ENCODE measurements around the gene CNOT4.
"Not testable (repeated sequence)": the region's sequence is repeated elsewhere in the genome, so short reads cannot be mapped to it uniquely, and the experiment has no call there.

The CNOT4 gene

GRCh38 chr7:135362871-135363270 lies 147.0 kb downstream of the CNOT4 start:
- DNase-seq (ENCODE audit: low read depth): no peak

DNA sequence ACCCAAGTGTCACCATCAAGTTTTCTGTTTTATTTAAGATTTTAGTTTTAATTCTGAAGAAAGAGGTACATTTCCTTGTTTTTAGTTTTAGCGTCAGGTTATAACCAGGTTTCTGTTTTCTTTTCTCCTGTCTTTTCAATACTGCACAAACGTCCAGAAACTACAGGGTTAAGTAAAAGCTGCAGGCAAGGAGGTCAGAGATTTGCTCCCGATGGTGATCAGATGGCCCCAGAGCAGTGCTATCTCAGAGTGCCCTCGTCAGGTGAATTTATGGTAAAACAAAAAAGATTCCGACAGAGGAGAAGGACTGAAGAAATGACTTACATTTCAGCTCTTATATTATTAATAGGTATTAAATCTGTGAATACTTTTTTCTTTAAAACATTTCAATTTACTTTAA lies 148.1 kb downstream of the CNOT4 start:
- DNase-seq (ENCODE audit: low read depth): no peak

- no peak for DNase-seq (ENCODE audit: low read depth)
Observed at GRCh38 chr7:135359615-135360014, 150.3 kb downstream of the CNOT4 start.

GRCh38 chr7:135355377-135356048 lies 154.4 kb downstream of the CNOT4 start:
- no peak for DNase-seq (ENCODE audit: low read depth)

- DNase-seq (ENCODE audit: low read depth): no peak
Observed at GRCh38 chr7:135353832-135354231, 156.1 kb downstream of the CNOT4 start.

- DNase-seq (ENCODE audit: low read depth): no peak
Observed at GRCh38 chr7:135352285-135352684, 157.6 kb downstream of the CNOT4 start.

GRCh38 chr7:135351070-135351469 lies 158.8 kb downstream of the CNOT4 start:
- DNase-seq (ENCODE audit: low read depth): not testable (repeated sequence)

DNA sequence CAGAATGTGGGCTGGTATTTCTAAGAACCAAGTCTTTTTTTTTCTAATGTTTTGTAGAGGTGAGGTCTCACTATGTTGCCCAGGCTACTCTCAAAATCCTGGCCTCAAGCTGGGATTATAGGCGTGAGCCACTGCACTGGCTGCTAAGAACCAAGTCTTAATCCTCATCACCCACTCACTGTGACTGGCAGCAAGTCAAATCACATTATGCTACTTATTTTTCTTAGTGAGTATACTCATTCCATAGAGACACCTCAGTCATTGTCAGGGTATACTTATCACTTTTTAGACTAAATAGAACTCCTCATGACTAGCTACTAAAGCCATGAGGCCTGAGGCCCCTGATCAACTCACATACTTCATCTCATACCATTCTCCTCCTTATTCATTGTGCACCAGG lies 160.2 kb downstream of the CNOT4 start:
- DNase-seq (ENCODE audit: low read depth): no peak

DNA sequence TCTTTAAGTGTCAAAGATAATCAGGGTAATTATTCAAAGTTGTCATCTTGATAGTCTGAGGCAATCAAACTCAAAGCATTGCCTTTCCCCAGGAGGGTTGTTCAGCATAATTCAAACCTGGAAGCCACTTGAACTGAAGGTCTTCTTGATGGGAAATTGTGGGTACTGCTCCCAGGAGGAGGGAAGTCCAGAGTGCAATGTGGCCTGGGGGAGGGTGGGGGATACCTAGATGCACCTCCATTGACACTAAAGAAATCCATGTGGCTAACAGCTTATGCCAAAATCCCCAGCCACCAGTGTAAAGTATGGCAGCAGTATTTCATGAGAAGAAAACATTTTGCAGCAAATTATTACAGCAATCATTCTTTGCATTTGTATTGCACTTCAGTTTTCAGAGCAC lies 161.4 kb downstream of the CNOT4 start:
- DNase-seq (ENCODE audit: low read depth): no peak

- DNase-seq (ENCODE audit: low read depth): no peak
Observed at GRCh38 chr7:135343361-135343760, 166.5 kb downstream of the CNOT4 start.

DNA sequence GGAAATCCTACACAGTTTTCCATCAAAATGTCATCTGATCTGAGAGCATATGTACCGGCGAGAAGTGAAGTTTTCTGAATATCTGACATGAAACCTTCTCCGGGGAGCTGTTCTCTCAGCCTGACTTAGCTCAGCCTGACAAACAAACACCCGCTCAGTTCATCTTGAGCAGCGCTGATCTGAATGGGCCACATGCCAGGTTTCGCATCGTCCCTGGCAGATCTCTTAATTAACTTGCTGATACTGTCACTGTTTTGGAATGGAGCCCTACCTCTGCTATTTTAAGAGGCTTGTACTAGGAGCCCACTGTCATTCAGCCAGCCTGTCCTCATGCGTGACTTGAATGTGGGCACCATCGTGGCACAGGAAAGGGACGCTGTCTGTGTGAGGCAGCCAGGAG lies 167.0 kb downstream of the CNOT4 start:
- no peak for DNase-seq (ENCODE audit: low read depth)

- no peak for DNase-seq (ENCODE audit: low read depth)
Observed at GRCh38 chr7:135341049-135341448, 168.9 kb downstream of the CNOT4 start.

DNA sequence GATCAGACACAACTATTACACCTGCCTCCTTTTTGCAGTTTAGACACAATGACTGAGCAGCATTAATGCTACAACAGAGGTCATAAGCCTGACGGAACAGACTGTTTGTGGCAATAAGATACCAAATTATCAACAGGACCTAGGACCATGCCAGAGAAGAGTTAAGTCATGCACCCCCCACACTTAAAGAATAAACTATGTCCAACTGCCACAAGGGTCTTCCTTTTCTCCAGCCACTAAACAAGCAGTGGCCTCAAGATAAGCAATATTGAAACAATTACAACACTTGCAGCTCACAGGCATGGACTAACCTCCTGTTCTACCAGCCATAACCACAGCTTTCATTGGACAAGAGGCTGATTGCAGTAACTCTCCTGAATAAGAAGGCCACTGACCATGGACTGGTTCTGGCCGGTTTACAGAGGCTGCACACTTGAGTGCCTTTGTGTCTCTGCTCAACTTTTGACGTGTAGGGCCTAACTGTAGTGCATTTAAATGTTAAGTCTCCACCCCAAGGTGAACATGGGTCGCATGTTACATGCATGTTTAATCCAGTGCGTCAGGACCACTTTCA lies 171.8 kb downstream of the CNOT4 start:
- peak; percentile 48 for DNase-seq (ENCODE audit: low read depth)

DNA sequence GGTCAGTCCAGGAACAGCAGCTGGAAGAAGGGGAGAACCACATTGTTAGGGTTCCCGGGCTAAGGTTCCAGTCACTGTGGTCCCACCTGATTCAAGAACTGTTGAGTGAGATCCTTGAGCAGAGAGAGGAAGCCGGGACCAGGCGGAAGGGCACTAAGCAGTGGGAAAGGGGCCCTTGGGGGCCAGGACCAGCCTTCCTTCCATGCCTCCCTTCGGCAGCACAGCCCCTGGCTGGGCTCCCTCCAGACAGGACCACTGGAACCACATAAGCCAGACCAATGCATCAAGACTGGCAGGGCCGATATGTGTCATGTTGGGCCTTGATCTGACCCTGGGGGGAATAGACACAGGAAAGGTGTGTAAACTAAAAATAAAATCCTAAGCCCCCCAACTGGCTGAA lies 172.4 kb downstream of the CNOT4 start:
- DNase-seq (ENCODE audit: low read depth): no peak

DNA sequence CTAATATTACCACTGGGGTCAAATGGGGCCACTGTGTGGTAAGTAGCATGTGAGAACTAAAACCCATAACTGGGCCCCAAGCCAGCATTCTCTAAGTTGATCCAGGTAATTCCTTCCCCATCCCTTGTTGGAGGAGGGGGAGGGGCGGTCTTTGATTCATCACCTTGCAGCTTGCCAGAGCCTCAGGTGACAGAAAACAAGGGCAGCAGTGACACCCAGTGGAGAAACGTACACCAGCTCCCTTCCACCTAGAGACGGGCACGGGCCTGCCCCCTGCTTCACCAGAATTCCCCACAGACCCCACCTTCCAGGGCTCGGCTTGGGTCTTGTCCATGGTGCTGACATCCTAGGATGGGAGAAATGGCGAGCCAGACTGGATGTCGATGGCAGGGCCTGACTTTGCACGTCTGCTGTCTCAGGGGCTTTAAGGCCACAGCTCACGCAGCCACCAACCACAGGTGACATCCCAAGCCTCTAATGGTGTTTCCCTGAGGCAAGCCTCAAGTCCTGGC lies 174.2 kb downstream of the CNOT4 start:
- DNase-seq (ENCODE audit: low read depth): no peak

GRCh38 chr7:135334830-135335543 lies 174.9 kb downstream of the CNOT4 start:
- DNase-seq (ENCODE audit: low read depth): no peak

DNA sequence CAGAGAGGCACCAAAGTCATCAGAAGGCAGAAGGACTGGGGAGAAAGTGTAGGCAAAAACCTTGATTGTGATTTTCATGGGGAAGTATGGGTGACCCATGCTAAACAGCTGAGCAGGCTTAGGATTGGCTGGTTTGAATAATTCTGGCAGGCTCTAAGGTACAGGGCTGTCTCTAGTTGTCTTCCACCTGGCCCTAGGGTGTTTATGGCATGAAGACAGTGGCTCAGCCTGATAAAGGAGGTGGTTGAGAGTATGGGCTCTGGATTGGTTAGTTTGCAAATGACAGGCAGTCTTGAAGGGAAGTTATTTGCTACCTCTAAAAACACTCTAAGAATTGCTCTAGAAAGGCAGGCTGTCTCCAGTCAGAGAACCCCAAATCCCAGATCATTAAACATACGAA lies 176.0 kb downstream of the CNOT4 start:
- no peak for DNase-seq (ENCODE audit: low read depth)

- no peak for DNase-seq (ENCODE audit: low read depth)
Observed at GRCh38 chr7:135333200-135333599, 176.7 kb downstream of the CNOT4 start.

DNA sequence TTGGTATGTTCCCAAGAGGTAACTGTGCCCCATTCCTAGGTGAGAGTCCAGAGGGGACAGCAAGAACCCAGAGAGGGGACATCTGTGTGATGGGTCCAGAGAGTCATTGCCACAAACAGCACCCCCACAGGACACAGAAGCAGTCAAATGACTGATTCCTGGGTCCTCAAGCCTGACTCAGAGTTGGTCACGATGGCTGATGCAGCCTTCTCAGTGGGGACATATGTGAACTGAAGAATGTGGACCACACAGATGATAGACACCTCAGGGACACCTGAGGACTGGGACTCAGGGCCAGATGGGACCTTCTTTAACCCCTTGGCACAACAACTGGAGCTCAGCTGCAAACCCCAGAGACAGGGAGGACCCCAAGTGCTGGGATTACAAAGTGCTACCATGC lies 179.8 kb downstream of the CNOT4 start:
- no peak for DNase-seq (ENCODE audit: low read depth)

GRCh38 chr7:135328526-135328925 lies 181.4 kb downstream of the CNOT4 start:
- DNase-seq (ENCODE audit: low read depth): no peak

DNA sequence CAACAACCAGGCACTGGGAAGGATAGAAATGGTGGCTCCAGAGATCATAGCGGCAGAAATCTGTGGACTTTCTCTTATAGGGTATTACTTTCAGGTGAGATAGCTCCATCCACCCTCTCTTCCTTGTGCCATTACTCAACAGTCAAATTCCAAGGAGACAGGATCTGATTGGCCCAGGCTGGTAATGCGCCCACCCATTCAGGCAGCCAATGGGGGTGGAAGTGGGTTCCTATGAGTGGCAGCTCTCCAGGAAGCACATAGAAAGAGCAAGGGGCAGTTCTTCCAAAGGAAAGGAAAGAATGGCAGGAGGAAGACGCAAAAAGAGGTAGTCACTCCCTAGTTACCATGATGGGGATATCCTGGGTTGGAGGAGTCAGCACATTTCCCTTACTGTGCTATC lies 181.8 kb downstream of the CNOT4 start:
- no peak for DNase-seq (ENCODE audit: low read depth)

DNA sequence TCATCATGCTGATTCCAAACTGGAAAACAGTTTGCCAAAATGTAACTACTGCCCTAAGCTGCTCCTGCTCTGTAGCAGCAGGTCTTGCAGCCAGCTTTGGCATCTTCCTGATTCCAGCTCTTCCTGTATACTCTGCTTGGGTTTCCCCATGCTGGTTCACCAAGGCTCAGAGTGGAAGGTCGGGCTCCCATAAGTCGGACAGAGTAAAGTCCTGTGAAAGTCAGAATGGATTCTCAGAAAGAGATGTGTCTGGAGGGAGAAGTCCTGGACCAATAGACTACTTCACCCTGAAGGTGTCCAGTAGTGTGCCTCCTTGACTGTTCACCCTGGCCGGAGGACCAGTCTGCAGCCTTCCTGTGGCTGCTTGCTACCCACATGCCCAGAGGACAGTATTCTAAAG lies 182.4 kb downstream of the CNOT4 start:
- no peak for DNase-seq (ENCODE audit: low read depth)

DNA sequence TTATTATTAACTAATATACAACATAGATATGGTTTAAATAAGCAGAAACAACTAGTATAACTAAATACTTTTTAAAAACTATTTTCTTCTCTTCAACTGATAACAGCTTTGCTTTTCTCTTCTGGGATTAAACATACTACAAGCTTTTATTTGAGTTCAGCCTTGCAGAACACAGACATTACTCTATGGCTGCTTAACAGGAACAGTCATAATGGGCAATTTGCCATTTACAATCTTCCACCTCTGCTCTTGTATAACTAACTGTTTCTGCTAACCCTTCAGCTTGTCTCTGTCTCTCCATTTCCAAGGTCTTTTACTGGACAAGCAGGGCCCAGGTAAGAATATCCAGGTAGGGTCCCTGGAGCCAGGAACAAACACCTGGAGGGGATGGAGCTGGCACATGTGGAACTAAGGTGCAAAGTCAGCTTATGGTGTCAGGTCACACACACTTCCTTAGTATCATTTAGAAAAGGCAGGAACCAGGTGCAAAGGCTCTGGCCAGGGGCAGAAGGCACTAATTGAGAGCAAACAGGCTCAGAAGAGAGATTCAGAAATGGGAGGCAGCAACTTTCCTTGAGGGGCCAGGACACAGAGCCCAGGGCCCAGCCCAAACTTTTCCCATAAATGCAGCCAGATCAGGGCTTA lies 183.1 kb downstream of the CNOT4 start:
- no peak for DNase-seq (ENCODE audit: low read depth)
